NB4 (cell line): ENCODE measurements around the gene CELF4.

Experiments
- DNase-seq: peaks from one replicate; pipeline ENCODE4 v3.0.0; 2010; ENCODE audit warnings: low read depth
- H3K4me3 ChIP-seq: one replicate; pipeline ENCODE4 v1.5.1; 2011; ENCODE audit warnings: mild to moderate bottlenecking, low read depth, low read length, moderate library complexity
- MYC ChIP-seq: IDR thresholded peaks from 2 replicates; pipeline ENCODE4 v1.6.1; 2011; ENCODE audit warnings: low read depth, low read length
- POLR2A ChIP-seq: IDR thresholded peaks from 2 replicates; pipeline ENCODE4 v1.6.1; 2011; ENCODE audit warnings: mild to moderate bottlenecking; ENCODE audit not compliant: insufficient read length; ENCODE audit errors: extremely low read depth
- TF ChIP-seq, protein P1 (sequence below): IDR thresholded peaks from one replicate; pipeline ENCODE4 v1.5.1; 2012; ENCODE audit warnings: low read depth, low read length
- TF ChIP-seq, protein P2 (sequence below): IDR thresholded peaks from 2 replicates; pipeline ENCODE4 v1.6.1; 2011; ENCODE audit warnings: low read depth, low read length

CELF4 gene

DNA sequence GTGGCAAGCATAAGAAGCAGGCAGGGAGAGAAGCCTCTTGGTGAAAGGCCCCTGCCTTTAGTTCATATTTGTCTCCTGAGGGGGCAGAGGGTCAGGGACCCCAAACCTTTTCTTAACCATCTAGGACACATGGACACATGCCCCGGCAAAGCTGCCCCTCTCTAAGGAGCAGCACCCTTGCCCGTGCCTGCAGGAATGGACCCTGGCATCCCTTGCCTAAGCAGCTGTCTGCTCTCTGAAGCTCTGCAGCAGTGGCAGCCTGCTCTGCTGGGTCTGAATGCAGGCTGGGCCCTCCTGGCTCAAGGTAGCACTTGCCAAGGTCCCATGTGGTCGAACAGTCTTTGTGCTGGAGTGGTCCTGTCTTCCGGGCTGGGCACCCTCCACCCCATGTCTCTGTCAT, 174.4 kb downstream of the CELF4 start:
- no peak for TF ChIP-seq MYC
- TF ChIP-seq, protein P1, sequence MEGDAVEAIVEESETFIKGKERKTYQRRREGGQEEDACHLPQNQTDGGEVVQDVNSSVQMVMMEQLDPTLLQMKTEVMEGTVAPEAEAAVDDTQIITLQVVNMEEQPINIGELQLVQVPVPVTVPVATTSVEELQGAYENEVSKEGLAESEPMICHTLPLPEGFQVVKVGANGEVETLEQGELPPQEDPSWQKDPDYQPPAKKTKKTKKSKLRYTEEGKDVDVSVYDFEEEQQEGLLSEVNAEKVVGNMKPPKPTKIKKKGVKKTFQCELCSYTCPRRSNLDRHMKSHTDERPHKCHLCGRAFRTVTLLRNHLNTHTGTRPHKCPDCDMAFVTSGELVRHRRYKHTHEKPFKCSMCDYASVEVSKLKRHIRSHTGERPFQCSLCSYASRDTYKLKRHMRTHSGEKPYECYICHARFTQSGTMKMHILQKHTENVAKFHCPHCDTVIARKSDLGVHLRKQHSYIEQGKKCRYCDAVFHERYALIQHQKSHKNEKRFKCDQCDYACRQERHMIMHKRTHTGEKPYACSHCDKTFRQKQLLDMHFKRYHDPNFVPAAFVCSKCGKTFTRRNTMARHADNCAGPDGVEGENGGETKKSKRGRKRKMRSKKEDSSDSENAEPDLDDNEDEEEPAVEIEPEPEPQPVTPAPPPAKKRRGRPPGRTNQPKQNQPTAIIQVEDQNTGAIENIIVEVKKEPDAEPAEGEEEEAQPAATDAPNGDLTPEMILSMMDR: no peak
- TF ChIP-seq, protein P2, sequence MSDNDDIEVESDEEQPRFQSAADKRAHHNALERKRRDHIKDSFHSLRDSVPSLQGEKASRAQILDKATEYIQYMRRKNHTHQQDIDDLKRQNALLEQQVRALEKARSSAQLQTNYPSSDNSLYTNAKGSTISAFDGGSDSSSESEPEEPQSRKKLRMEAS: no peak
- no peak for TF ChIP-seq POLR2A
- H3K4me3 ChIP-seq: no peak overlapping the region
- DNase-seq: no peak

DNA sequence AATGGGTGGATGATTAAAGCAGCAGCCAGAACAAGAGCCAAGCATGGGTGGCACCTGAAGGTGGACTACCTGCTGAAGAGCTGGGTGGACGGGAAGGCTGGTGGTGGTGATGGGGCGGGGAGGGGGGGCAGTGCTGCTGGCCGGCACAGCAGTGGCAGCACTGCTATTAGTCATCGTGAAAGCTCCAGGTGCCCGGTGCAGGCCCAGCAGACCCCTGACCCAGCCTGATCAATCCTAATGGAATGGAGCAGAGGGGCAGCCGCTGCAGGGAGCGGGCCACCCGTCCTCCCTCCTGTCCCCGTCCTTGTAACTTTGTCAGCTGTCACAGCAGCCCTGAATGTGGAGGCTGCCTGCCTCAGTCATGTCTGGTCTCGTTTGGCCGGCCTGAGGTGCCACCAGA, 174.9 kb downstream of the CELF4 start:
- no peak overlapping the region for H3K4me3 ChIP-seq
- TF ChIP-seq POLR2A: no peak
- TF ChIP-seq, protein P2: no peak
- no peak for TF ChIP-seq MYC
- TF ChIP-seq, protein P1: no peak
- no peak for DNase-seq

DNA sequence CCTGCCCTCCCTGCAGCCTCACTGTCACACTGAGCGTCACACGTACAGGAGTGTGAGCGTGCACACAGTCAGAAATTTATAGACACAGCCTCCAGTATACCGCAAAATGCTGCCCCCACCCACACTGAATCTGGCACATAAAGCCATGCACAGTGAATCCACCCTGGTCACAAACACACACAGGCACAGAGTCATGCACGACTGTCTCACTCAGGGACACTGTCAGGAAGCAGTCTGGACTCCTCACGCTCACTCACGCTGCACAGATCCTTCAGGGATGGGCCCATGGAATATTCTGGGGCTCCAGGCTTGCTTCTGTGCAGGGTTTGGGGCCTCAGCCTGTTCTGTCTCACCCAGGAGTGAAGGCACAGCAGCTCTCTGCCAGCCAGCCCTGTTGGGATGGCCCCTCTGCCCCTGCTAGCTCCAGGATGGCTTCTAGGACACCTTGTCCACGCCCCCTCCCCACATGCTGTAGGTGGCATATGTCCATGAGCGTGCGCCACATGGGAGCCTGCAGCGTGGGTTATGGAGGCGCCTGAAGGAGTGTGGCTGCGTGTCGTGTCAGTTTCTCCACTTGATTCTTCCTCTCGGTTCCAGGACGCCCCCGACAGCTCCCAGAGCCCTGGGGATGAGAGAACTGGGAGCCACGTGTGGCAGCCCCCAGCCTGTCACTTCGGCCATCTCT, 175.8 kb downstream of the CELF4 start:
- DNase-seq: no peak
- H3K4me3 ChIP-seq: no peak overlapping the region
- TF ChIP-seq POLR2A (no peak), MYC (no peak)
- TF ChIP-seq, protein P1: no peak
- TF ChIP-seq, protein P2: no peak

DNA sequence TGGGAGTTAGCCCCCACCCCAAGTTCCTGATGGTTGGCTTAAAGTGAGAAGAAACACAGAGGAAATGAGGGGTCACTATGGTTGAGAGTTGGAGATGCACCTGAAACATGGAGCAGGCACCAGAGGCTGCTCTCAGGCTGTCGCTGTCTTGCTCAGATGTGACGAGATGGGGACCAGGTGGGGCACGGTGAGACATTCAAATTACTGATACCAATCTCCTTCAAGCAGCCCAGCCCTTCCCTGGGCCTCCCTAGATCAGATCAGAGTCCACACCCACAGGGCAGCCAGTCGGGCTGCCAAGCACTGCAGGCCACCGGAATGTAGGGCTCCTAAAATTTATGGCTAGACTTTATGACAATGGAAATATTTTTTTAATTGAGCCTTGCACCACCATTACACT, 176.6 kb downstream of the CELF4 start:
- no peak overlapping the region for H3K4me3 ChIP-seq
- DNase-seq: no peak
- TF ChIP-seq MYC (no peak), POLR2A (no peak)
- TF ChIP-seq, protein P2: no peak
- TF ChIP-seq, protein P1: no peak

DNA sequence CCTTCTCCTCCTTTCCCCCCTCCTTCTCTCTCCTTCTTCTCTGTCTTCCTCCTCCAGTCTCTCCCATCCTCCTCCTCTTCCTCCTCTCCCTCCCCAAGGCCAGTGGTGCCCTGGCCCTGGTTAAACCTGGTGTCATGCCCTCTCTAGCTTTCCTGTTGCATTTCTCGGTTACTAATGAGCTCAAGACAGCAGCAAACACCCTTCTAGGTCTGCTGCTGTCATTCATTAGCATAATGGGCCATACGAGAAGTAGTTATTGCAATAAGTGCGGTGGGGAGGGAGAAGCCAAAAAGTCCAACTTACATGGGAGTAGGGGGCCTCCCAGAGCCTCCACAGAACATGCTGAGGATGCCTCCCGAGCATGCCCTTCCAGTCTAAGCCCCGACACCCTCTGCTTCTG, 177.2 kb downstream of the CELF4 start:
- no peak overlapping the region for H3K4me3 ChIP-seq
- TF ChIP-seq, protein P1: no peak
- TF ChIP-seq, protein P2: no peak
- TF ChIP-seq POLR2A (no peak), MYC (no peak)
- DNase-seq: no peak
